Astrocyte (in vitro differentiated cells and primary cell): ENCODE results near the gene FAM9B.

Source experiments
- EZH2 ChIP-seq: IDR thresholded peaks from 2 replicates; pipeline ENCODE4 v1.6.1; 2012; ENCODE audit warnings: mild to moderate bottlenecking, low read length, inconsistent platforms; ENCODE audit not compliant: insufficient read depth
- TF ChIP-seq, protein P1 (sequence below): IDR thresholded peaks from 2 replicates; pipeline ENCODE4 v1.5.1; 2011; ENCODE audit warnings: low read depth, mild to moderate bottlenecking, inconsistent platforms, low read length, moderate library complexity; ENCODE audit not compliant: insufficient read depth

DNA sequence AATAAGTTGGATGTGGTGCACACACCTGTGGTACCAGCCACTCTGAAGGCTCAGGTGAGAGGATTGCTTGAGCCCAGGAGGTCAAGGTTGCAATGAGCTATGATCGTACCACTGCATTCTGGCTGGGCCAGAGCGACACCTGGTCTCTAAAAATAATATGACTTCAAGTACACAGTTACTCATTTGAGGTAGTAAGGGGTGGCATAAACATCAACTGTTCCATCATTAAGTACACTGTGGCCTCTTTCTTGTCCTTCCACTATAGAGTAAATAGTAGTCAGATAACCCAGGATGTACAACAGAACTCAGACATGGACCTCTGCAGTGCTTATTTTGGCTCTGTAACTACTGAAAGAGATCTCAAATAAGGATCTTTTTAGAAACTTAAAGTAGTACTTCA is 10.6 kb downstream of the FAM9B start:
- TF ChIP-seq, protein P1, sequence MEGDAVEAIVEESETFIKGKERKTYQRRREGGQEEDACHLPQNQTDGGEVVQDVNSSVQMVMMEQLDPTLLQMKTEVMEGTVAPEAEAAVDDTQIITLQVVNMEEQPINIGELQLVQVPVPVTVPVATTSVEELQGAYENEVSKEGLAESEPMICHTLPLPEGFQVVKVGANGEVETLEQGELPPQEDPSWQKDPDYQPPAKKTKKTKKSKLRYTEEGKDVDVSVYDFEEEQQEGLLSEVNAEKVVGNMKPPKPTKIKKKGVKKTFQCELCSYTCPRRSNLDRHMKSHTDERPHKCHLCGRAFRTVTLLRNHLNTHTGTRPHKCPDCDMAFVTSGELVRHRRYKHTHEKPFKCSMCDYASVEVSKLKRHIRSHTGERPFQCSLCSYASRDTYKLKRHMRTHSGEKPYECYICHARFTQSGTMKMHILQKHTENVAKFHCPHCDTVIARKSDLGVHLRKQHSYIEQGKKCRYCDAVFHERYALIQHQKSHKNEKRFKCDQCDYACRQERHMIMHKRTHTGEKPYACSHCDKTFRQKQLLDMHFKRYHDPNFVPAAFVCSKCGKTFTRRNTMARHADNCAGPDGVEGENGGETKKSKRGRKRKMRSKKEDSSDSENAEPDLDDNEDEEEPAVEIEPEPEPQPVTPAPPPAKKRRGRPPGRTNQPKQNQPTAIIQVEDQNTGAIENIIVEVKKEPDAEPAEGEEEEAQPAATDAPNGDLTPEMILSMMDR, result no peak
- no peak for TF ChIP-seq EZH2
